UCSD-AML1 (cell line): Measurements from ENCODE around the gene INTS7.
"Not testable (repeated sequence)": the region's sequence is repeated elsewhere in the genome, so short reads cannot be mapped to it uniquely, and the experiment has no call there.

Experiments used
- DNase-seq: peaks from one replicate; lab custom pipeline; 2025; ENCODE audit not compliant: unreplicated experiment; lab: John Stamatoyannopoulos, UW

Gene INTS7

GRCh38 chr1:211937422-211937821, 97.9 kb downstream of the INTS7 start:
- DNase-seq: not testable (repeated sequence)

GRCh38 chr1:211935448-211935970, 99.8 kb downstream of the INTS7 start:
- peak; percentile 46 for DNase-seq

GRCh38 chr1:211933946-211934714, 101.2 kb downstream of the INTS7 start:
- no peak for DNase-seq

- no peak for DNase-seq
These were observed 102.5 kb downstream of the INTS7 start for GRCh38 chr1:211932933-211933254.

GRCh38 chr1:211932231-211932932, 103.0 kb downstream of the INTS7 start:
- DNase-seq: no peak

GRCh38 chr1:211929683-211930082, 105.7 kb downstream of the INTS7 start:
- DNase-seq: no peak

GRCh38 chr1:211928993-211929637, 106.2 kb downstream of the INTS7 start:
- DNase-seq: peak; percentile 46

- DNase-seq: no peak
These were observed 107.0 kb downstream of the INTS7 start for GRCh38 chr1:211928290-211928801.

GRCh38 chr1:211925016-211925415, 110.3 kb downstream of the INTS7 start:
- no peak for DNase-seq

- DNase-seq: no peak
These were observed 111.1 kb downstream of the INTS7 start for GRCh38 chr1:211924256-211924655.

GRCh38 chr1:211923095-211923494, 112.3 kb downstream of the INTS7 start:
- DNase-seq: no peak

GRCh38 chr1:211921579-211922095, 113.7 kb downstream of the INTS7 start:
- DNase-seq: no peak

GRCh38 chr1:211920602-211921226, 114.6 kb downstream of the INTS7 start:
- no peak for DNase-seq

GRCh38 chr1:211920141-211920572, 115.2 kb downstream of the INTS7 start:
- DNase-seq: peak; percentile 49

GRCh38 chr1:211918843-211919414, 116.4 kb downstream of the INTS7 start:
- DNase-seq: no peak

- not testable (repeated sequence) for DNase-seq
These were observed 118.9 kb downstream of the INTS7 start for GRCh38 chr1:211916458-211916857.

GRCh38 chr1:211915924-211916323, 119.4 kb downstream of the INTS7 start:
- no peak for DNase-seq

GRCh38 chr1:211912844-211913432, 122.4 kb downstream of the INTS7 start:
- DNase-seq: no peak

- DNase-seq: no peak
These were observed 123.3 kb downstream of the INTS7 start for GRCh38 chr1:211912038-211912437.

GRCh38 chr1:211910913-211911485, 124.4 kb downstream of the INTS7 start:
- peak; percentile 61 for DNase-seq
